A549 (cell line): ENCODE data around the gene CDK9.

Experiments used
- CEBPB ChIP-seq, 2 experiments: fragments of >200 bp in 1 of 2; sonication (Bioruptor Twin) in 1 of 2; formaldehyde crosslinking in 1 of 2; IDR thresholded peaks; 2 replicates each; pipeline ENCODE4 v1.6.1; 2012 to 2016
- CHD4 ChIP-seq: fragments of 200-600 bp; sonication (generic); IDR thresholded peaks from 2 replicates; pipeline ENCODE4 v1.6.1; 2016; ENCODE audit warnings: antibody characterized with exemption, mild to moderate bottlenecking, borderline replicate concordance
- CTCF ChIP-seq: fragments of >200 bp; sonication (Bioruptor Twin); formaldehyde crosslinking; IDR thresholded peaks from 3 replicates; pipeline ENCODE4 v1.5.1; 2016
- E2F6 ChIP-seq: IDR thresholded peaks from 2 replicates; pipeline ENCODE4 v1.6.1; 2012; ENCODE audit warnings: low read depth, borderline replicate concordance
- EP300 ChIP-seq, 2 experiments: fragments of >200 bp; sonication (Bioruptor Twin); formaldehyde crosslinking; IDR thresholded peaks; 2 replicates in 1 of 2; 3 replicates in 1 of 2; pipeline ENCODE4 v1.6.1; 2016 to 2017
- ESRRA ChIP-seq: fragments of 150-350 bp; IDR thresholded peaks from 2 replicates; pipeline ENCODE4 v1.6.1; 2014; ENCODE audit warnings: mild to moderate bottlenecking, low read length, borderline replicate concordance
- FOSL2 ChIP-seq, 2 experiments: fragments of 450-650 bp in 1 of 2; fragments of >200 bp in 1 of 2; sonication (Bioruptor Twin) in 1 of 2; formaldehyde crosslinking; IDR thresholded peaks; 2 replicates each; pipeline versions ENCODE4 v1.5.0 to v1.6.1; 2016 to 2020; ENCODE audit warnings: mild to moderate bottlenecking in 1 of 2, moderate library complexity in 1 of 2
- KDM1A ChIP-seq: fragments of 200-600 bp; sonication (generic); IDR thresholded peaks from 2 replicates; pipeline ENCODE4 v1.6.1; 2016; ENCODE audit warnings: low read depth, mild to moderate bottlenecking
- MAX ChIP-seq: IDR thresholded peaks from 2 replicates; pipeline ENCODE4 v1.6.1; 2012
- MYC ChIP-seq: IDR thresholded peaks from 2 replicates; pipeline ENCODE4 v1.6.1; 2012; ENCODE audit warnings: mild to moderate bottlenecking, inconsistent platforms, low read length, improper control_type of control experiment, borderline replicate concordance
- PHF8 ChIP-seq: fragments of 200-600 bp; sonication (generic); IDR thresholded peaks from 2 replicates; pipeline ENCODE4 v1.6.1; 2016; ENCODE audit warnings: low read depth, mild to moderate bottlenecking, antibody characterized with exemption, moderate library complexity, borderline replicate concordance
- POLR2A ChIP-seq: IDR thresholded peaks from 2 replicates; pipeline ENCODE4 v1.6.1; 2012; ENCODE audit warnings: mild to moderate bottlenecking, low read length
- SMC3 ChIP-seq: fragments of >200 bp; sonication (Bioruptor Twin); formaldehyde crosslinking; IDR thresholded peaks from 3 replicates; pipeline ENCODE4 v1.6.1; 2018; ENCODE audit warnings: inconsistent platforms
- TF ChIP-seq, protein P1 (sequence below): fragments of 150-350 bp; IDR thresholded peaks from 2 replicates; pipeline ENCODE4 v1.6.1; 2014; ENCODE audit warnings: low read depth, mild to moderate bottlenecking, low read length

GRCh38 chr9:127755061-127756060, 30.5 kb upstream of the CDK9 start:
- no peak for TF ChIP-seq CTCF
- no peak for TF ChIP-seq KDM1A
- no peak for TF ChIP-seq FOSL2 (IDR thresholded peaks at IDR 0.05)
- no peak for TF ChIP-seq FOSL2 (CRISPR knock-in tag; IDR thresholded peaks at IDR 0.05)
- no peak for TF ChIP-seq POLR2A
- TF ChIP-seq, protein P1, sequence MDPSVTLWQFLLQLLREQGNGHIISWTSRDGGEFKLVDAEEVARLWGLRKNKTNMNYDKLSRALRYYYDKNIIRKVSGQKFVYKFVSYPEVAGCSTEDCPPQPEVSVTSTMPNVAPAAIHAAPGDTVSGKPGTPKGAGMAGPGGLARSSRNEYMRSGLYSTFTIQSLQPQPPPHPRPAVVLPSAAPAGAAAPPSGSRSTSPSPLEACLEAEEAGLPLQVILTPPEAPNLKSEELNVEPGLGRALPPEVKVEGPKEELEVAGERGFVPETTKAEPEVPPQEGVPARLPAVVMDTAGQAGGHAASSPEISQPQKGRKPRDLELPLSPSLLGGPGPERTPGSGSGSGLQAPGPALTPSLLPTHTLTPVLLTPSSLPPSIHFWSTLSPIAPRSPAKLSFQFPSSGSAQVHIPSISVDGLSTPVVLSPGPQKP: no peak
- TF ChIP-seq MAX: no peak
- TF ChIP-seq ESRRA: no peak
- TF ChIP-seq EP300 (IDR thresholded peaks at IDR 0.05): no peak
- TF ChIP-seq PHF8: no peak
- no peak for TF ChIP-seq SMC3
- no peak for TF ChIP-seq CHD4
- no peak for TF ChIP-seq MYC
- TF ChIP-seq E2F6: no peak
- TF ChIP-seq CEBPB (IDR thresholded peaks at IDR 0.05): no peak
